GM12874 (cell line): ENCODE data around the gene VPS39.

Experiments used
- TF ChIP-seq, protein P1 (sequence below): IDR thresholded peaks from 2 replicates; pipeline ENCODE4 v1.5.1; 2011; ENCODE audit warnings: low read depth, mild to moderate bottlenecking, control low read depth, low read length, moderate library complexity; ENCODE audit not compliant: insufficient read depth

The VPS39 gene

DNA sequence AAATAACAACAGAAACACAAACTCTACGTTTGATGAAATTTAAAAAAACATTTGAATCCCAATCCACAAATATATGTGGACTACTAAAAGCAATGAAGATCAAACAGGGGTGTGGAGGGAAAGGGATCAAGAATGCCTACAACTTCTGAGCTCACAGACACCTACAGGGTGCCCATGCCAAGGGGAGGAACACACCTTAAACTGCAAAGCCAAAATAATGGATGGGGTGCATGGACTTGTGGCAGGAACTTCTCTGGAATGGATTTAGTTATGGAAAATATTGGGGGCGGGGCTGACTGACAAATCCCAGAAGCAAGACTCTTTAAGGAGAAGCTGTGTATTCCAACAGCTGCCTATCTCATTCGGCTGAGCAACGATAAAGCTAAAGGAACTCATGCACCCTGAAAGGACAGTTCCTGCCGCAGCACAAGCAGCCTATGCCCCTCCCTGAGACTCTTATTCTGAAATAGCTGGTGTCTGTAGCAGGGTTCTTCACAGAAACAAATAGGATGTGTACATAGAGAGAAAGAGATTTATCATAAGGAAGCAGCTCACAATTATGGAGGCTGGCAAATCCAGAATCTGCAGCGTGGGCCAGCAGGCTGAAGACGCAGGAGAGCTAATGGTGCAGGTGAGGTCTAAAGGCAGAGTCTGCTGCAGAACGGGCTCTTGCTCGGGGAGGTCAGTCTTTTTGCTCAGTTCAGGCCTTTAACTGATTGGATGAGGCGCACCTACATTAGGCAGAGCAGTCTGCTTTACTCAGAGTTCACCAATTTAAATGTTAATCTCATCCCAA lies 89.3 kb downstream of the VPS39 start:
- TF ChIP-seq, protein P1, sequence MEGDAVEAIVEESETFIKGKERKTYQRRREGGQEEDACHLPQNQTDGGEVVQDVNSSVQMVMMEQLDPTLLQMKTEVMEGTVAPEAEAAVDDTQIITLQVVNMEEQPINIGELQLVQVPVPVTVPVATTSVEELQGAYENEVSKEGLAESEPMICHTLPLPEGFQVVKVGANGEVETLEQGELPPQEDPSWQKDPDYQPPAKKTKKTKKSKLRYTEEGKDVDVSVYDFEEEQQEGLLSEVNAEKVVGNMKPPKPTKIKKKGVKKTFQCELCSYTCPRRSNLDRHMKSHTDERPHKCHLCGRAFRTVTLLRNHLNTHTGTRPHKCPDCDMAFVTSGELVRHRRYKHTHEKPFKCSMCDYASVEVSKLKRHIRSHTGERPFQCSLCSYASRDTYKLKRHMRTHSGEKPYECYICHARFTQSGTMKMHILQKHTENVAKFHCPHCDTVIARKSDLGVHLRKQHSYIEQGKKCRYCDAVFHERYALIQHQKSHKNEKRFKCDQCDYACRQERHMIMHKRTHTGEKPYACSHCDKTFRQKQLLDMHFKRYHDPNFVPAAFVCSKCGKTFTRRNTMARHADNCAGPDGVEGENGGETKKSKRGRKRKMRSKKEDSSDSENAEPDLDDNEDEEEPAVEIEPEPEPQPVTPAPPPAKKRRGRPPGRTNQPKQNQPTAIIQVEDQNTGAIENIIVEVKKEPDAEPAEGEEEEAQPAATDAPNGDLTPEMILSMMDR, result no peak

DNA sequence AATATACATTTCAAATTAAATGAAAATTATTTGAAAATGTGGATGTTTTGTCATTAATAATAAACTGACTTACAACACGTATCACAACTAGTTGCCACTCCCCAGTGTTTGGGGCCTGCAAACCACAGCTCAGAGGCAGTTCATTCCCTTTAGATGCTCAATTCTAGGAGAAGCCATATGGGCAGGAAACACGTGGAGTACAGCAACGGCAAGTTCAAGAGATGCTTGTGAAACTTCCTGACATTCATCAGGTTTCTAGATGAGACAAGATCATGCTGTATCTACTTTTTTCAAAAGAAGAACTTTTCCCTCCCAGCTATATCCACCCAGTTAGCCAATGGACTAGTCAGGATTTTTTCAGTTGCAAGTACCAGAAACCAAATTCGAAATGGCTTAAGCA lies 96.2 kb downstream of the VPS39 start:
- TF ChIP-seq, protein P1, result no peak

DNA sequence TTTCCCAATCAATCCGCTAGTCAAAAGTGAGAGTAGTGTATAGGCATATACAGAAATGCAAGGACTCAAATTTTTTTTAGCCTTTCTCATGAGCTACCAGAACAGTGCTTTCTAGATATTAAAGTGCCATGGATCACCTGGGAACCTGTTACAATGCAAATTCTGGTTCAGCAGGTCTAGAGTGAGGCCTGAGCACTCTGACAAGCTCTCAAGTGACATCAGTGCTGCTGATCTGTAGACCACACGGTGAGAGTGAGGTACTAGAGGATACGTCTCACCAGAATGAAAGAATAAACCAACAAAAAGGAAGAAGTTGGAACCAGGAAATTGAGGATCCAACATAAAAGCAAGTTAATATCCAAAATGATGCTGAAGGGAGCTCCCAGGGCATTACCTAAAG lies 97.7 kb downstream of the VPS39 start:
- TF ChIP-seq, protein P1, result no peak

DNA sequence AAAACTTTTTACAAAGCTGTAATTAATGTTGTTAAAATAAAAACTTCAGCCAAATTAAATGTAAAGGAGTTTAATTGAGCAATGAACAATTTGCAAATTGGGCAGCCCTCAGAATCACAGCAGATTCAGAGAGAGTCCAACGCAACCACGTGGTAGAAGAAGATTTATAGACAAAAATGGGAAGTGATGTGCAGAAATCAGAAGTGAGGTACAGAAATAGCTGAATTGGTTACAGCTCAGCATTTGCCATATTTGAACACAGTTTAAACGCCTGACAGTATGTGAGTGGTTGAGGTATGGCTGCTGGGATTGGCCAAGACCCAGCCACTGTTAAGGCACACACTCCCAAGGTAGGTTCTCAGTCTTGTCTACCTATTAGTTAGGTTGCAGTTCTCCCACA lies 99.3 kb downstream of the VPS39 start:
- TF ChIP-seq, protein P1, result no peak
